GM19023 (cell line): ENCODE measurements around the gene RTEL1.
"Not testable (repeated sequence)": the region's sequence is repeated elsewhere in the genome, so short reads cannot be mapped to it uniquely, and the experiment has no call there.

Experiments
- ATAC-seq: cut with Tn5 transposase; IDR thresholded peaks from one replicate; pipeline ENCODE4 v1.9.1; 2021; ENCODE audit warnings: mild to moderate bottlenecking, moderate library complexity; ENCODE audit not compliant: unreplicated experiment

RTEL1 gene

GRCh38 chr20:63657937-63658748, at the start of gene RTEL1:
Gene RTEL1 (plus strand): TSS chr20:63658312. CDS start chr20:63659403, 1,091 bp downstream.
- peak; percentile 87 for ATAC-seq

- no peak for ATAC-seq
These were observed 47.3 kb upstream of the RTEL1 start for GRCh38 chr20:63610581-63611435.

GRCh38 chr20:63611646-63612045, 46.5 kb upstream of the RTEL1 start:
- ATAC-seq, result no peak

- ATAC-seq, result no peak
These were observed 45.7 kb upstream of the RTEL1 start for GRCh38 chr20:63612276-63612931.

GRCh38 chr20:63613863-63614594, 44.1 kb upstream of the RTEL1 start:
- not testable (repeated sequence) for ATAC-seq

- ATAC-seq, result no peak
These were observed 40.8 kb upstream of the RTEL1 start for GRCh38 chr20:63617092-63617875.

- no peak for ATAC-seq
These were observed 40.2 kb upstream of the RTEL1 start for GRCh38 chr20:63617876-63618265.

GRCh38 chr20:63618291-63618980, 39.7 kb upstream of the RTEL1 start:
- ATAC-seq, result no peak

- ATAC-seq, result no peak
These were observed 39.0 kb upstream of the RTEL1 start for GRCh38 chr20:63619086-63619485.

GRCh38 chr20:63619505-63619904, 38.6 kb upstream of the RTEL1 start:
- ATAC-seq, result no peak

GRCh38 chr20:63620991-63621390, 37.1 kb upstream of the RTEL1 start:
- ATAC-seq, result no peak

GRCh38 chr20:63622096-63622495, 36.0 kb upstream of the RTEL1 start:
- no peak for ATAC-seq

- ATAC-seq, result no peak
These were observed 35.4 kb upstream of the RTEL1 start for GRCh38 chr20:63622732-63623131.

GRCh38 chr20:63624486-63624885, 33.6 kb upstream of the RTEL1 start:
- ATAC-seq, result no peak

- no peak for ATAC-seq
These were observed 32.2 kb upstream of the RTEL1 start for GRCh38 chr20:63625771-63626423.

- ATAC-seq, result peak; percentile 51
These were observed 31.5 kb upstream of the RTEL1 start, which contains the start of gene GMEB2 for GRCh38 chr20:63626424-63627128. Gene GMEB2 (minus strand): TSS chr20:63627101. CDS start chr20:63619397, 7,704 bp downstream.

- peak; percentile 74 for ATAC-seq
These were observed 30.9 kb upstream of the RTEL1 start for GRCh38 chr20:63627129-63627750.
